ENCODE measurements around the gene IFNGR1. TPM values are rescaled to one million over a fixed set of nuclear protein-coding genes. Genes with fewer than 3 reads are reported as not detected.
A peak's percentile ranks its signal among the peaks of the same experiment; 100 is the strongest.

The IFNGR1 gene
- total and polyA plus RNA-seq, 12 donors, result 55.8 to 132 (median 78.7) TPM

DNA sequence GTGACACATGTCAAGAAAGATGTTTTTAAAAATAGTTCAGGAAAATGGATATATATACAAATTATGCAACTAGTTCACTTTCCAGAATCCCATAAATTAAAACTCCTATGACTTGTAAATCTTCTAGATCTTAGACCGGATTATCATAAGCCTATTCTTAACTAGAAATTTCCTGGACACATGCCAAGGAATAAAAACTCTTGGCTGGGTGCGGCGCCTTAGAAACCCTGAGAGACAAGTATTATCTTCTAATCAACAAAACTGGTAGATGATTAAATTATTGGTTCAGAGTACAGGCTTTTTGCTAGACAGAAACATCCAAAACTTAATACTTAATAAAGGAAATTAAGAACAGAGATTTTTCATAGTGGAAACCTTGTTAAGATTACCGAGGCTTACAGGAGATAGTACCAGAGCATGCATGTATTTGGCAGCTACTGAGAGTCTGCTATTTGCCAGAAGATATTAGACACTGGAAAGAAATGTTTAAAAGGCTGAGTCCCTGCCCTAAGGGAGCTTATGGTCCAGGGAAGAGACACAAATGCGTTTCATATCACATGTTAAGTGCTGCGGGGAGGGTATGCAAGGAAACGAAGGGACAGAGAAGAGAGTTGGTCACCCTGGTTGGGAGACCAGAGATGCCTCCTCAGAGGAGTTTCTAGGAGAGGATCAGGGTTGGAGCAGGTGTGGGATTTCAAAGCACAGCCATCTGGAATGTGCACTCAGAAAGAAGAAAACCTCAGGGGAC lies 46.5 kb upstream of the IFNGR1 start:
- WGBS, 2 donors, result 37 to 53% methylated on average over 7 of the region's 7 CpGs
- Histone ChIP-seq H3K27me3 (no peaks in the 10 kb centered on the region), H3K36me3 (no peaks in the 10 kb centered on the region), H3K9me3 (peaks cover 0 to 13% (median 0%) of the 10 kb centered on the region in 11 donors), H3K27ac (no peak overlapping the region), H3K4me3 (no peak overlapping the region), H3K4me1 (peaks cover 0 to 35% (median 13%) of the 10 kb centered on the region in 9 donors)
- DNase-seq (no peak), ATAC-seq (no peak)
- TF ChIP-seq, protein P1, sequence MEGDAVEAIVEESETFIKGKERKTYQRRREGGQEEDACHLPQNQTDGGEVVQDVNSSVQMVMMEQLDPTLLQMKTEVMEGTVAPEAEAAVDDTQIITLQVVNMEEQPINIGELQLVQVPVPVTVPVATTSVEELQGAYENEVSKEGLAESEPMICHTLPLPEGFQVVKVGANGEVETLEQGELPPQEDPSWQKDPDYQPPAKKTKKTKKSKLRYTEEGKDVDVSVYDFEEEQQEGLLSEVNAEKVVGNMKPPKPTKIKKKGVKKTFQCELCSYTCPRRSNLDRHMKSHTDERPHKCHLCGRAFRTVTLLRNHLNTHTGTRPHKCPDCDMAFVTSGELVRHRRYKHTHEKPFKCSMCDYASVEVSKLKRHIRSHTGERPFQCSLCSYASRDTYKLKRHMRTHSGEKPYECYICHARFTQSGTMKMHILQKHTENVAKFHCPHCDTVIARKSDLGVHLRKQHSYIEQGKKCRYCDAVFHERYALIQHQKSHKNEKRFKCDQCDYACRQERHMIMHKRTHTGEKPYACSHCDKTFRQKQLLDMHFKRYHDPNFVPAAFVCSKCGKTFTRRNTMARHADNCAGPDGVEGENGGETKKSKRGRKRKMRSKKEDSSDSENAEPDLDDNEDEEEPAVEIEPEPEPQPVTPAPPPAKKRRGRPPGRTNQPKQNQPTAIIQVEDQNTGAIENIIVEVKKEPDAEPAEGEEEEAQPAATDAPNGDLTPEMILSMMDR (IDR thresholded peaks at IDR 0.05), result no peak
- intact Hi-C loops (cut with DNase I), result loop anchor here in 3 of 10 donors (5.0 to 10.0 kb wide), 3 partner anchors 149 to 372 kb away; no protein-coding TSS in a partner anchor

DNA sequence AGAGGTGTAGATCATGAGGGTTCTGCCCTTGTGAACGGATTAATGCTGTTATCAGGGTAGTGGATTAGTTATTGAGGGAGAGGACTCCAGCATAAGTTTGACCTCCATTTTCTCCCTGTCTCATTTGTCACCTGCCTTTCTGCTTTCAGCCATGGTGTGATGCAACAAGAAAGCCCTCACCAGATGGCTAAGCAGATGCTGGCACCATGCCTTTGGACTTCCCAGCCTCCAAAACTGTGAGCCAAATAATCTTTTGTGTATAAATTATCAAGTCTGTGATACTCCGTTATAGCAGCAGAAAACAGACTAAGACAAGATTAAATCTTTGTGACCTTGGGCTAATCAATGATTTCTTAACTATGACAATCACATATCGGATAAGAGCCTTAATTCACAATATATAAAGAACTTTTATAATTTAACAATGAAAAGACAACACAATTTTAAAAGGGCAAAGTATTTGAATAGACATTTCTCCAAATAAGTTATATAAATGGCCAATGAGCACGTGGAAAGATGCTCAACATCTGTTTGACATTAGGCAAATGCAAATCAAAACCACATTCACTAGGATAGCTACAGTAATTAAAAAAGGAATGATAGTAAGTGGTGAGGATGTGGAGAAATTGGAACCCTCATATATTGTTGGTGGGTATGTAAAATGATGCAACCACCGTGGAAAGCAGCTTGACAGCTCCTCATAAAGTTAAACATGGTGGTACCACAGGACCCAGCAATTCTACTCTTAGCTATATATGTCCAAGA lies 45.3 kb upstream of the IFNGR1 start:
- WGBS, 2 donors, result 65 to 76% methylated on average over 5 of the region's 5 CpGs
- Histone ChIP-seq H3K9me3 (peaks cover 0 to 13% (median 0%) of the 10 kb centered on the region in 11 donors), H3K27ac (no peak overlapping the region), H3K4me1 (peaks cover 0 to 44% (median 18%) of the 10 kb centered on the region in 9 donors), H3K4me3 (no peak overlapping the region), H3K27me3 (no peaks in the 10 kb centered on the region), H3K36me3 (no peaks in the 10 kb centered on the region)
- TF ChIP-seq, protein P1 (IDR thresholded peaks at IDR 0.05), result no peak
- DNase-seq, result no peak
- no peak for ATAC-seq
- intact Hi-C loops (cut with DNase I), result loop anchor here in 5 of 10 donors (5.0 to 10.0 kb wide), 4 partner anchors 47 to 373 kb away; partner anchors contain the start of gene IFNGR1 (in 3 of the 5)

DNA sequence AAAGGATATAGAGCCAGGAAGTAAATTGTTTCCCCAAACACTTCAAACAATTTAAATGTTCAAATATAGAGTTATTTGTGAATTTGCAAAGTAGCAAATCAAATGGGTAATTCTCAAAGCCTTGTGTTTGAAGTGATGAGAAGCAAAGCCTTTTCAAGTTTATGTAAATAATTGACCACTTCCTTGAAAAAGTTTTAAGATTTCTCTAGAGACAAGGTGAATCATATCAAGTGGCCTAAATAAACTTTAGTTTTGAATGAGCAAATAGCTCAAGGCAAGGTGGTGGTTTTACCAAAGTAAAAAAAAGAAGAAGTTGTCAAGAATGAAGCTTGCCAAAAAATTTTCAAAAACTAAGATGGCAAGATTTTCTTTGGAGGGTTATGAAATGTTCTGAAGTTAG lies 42.6 kb upstream of the IFNGR1 start:
- Histone ChIP-seq H3K4me1 (peaks cover 0 to 44% (median 18%) of the 10 kb centered on the region in 9 donors), H3K9me3 (peaks cover 0 to 17% (median 0%) of the 10 kb centered on the region in 11 donors), H3K27me3 (no peaks in the 10 kb centered on the region), H3K4me3 (no peak overlapping the region), H3K36me3 (no peaks in the 10 kb centered on the region), H3K27ac (peak overlapping the region; percentile 0 to 71 (median 46))
- intact Hi-C loops (cut with DNase I), result loop anchor here in 4 of 10 donors (5.0 to 10.0 kb wide), 2 partner anchors 44 to 153 kb away; partner anchors contain the start of gene IFNGR1 (in 3 of the 4)
- DNase-seq (no peak), ATAC-seq (no peak)
- TF ChIP-seq, protein P1 (IDR thresholded peaks at IDR 0.05), result no peak

DNA sequence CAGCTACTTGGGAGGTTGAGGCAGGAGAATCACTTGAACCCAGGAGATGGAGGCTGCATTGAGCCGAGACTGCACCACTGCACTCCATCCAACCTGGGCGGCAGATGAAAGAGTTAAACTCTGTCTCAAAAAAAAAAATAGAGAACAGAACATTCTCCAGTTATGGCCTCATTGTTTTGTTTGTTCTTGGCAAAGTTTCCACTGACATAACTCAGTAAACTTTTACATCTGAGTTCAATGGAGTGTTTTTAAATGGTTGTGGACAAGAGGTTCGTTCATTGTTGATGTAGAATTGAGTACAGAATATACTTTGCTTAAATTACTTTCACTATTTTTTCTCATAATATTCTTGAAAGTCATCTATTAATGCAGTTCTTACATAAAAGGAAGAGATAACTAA lies 42.2 kb upstream of the IFNGR1 start:
- intact Hi-C loops (cut with DNase I), result loop anchor here in 4 of 10 donors (5.0 to 10.0 kb wide), 2 partner anchors 44 to 153 kb away; partner anchors contain the start of gene IFNGR1 (in 3 of the 4)
- WGBS, 2 donors, result 48 to 54% methylated on average over 3 of the region's 3 CpGs
- TF ChIP-seq, protein P1 (IDR thresholded peaks at IDR 0.05), result no peak
- no peaks in the 10 kb centered on the region for H3K27me3 ChIP-seq
- peaks cover 0 to 18% (median 0%) of the 10 kb centered on the region in 11 donors for H3K9me3 ChIP-seq
- H3K36me3 ChIP-seq, result no peaks in the 10 kb centered on the region
- peaks cover 0 to 42% (median 18%) of the 10 kb centered on the region in 9 donors for H3K4me1 ChIP-seq
- no peak overlapping the region for H3K4me3 ChIP-seq
- DNase-seq (no peak), ATAC-seq (peak in 6 of 8 donors; percentile 39 to 85 (median 62))
- peak overlapping the region in 9 of 10 donors; percentile 35 to 71 (median 51) for H3K27ac ChIP-seq
